HL-60/S4 (cell line): ENCODE measurements around the gene ESM1.
"Not testable (repeated sequence)": the region's sequence is repeated elsewhere in the genome, so short reads cannot be mapped to it uniquely, and the experiment has no call there.

ENCODE experiments used
- in situ Hi-C: fragments of 300-500 bp; cut with MboI; formaldehyde crosslinking; loops from 2 replicates; pipeline ENCODE4 v1.14.3; 2022; ENCODE audit warnings: low sequenced_read_pairs

Gene ESM1

GRCh38 chr5:54985301-54986268, at the start of gene ESM1:
ESM1 (minus strand) TSS chr5:54985593; CDS start chr5:54985517, 76 bp downstream.
- in situ Hi-C loops, result no loop called here

GRCh38 chr5:55033568-55033967, 48.2 kb upstream of the ESM1 start:
- in situ Hi-C loops, result no loop called here

- in situ Hi-C loops, result no loop called here
These were observed 46.1 kb upstream of the ESM1 start for GRCh38 chr5:55031492-55031891.

GRCh38 chr5:55030676-55031369, 45.4 kb upstream of the ESM1 start:
- in situ Hi-C loops, result no loop called here

GRCh38 chr5:55030220-55030619, 44.8 kb upstream of the ESM1 start:
- in situ Hi-C loops, result no loop called here

- in situ Hi-C loops, result no loop called here
These were observed 42.2 kb upstream of the ESM1 start for GRCh38 chr5:55027595-55027994.

GRCh38 chr5:55022450-55022849, 37.1 kb upstream of the ESM1 start:
- in situ Hi-C loops, result no loop called here

- in situ Hi-C loops, result no loop called here
These were observed 36.4 kb upstream of the ESM1 start for GRCh38 chr5:55021821-55022220.

GRCh38 chr5:55021410-55021809, 36.0 kb upstream of the ESM1 start:
- in situ Hi-C loops, result no loop called here

- in situ Hi-C loops, result not testable (repeated sequence)
These were observed 24.8 kb upstream of the ESM1 start for GRCh38 chr5:55010149-55010548.

- in situ Hi-C loops, result no loop called here
These were observed 19.3 kb upstream of the ESM1 start for GRCh38 chr5:55004729-55005128.

- in situ Hi-C loops, result no loop called here
These were observed 18.2 kb upstream of the ESM1 start for GRCh38 chr5:55003432-55004065.

GRCh38 chr5:55002166-55002565, 16.8 kb upstream of the ESM1 start:
- in situ Hi-C loops, result not testable (repeated sequence)

- in situ Hi-C loops, result no loop called here
These were observed 11.7 kb upstream of the ESM1 start for GRCh38 chr5:54997081-54997480.

- in situ Hi-C loops, result no loop called here
These were observed 11.1 kb upstream of the ESM1 start for GRCh38 chr5:54996466-54996865.

GRCh38 chr5:54995168-54995567, 9.8 kb upstream of the ESM1 start:
- in situ Hi-C loops, result no loop called here

- in situ Hi-C loops, result no loop called here
These were observed 9.2 kb upstream of the ESM1 start for GRCh38 chr5:54994628-54995027.

GRCh38 chr5:54993318-54993717, 7.9 kb upstream of the ESM1 start:
- in situ Hi-C loops, result no loop called here

GRCh38 chr5:54991416-54991815, 6.0 kb upstream of the ESM1 start:
- in situ Hi-C loops, result no loop called here

GRCh38 chr5:54990841-54991258, 5.5 kb upstream of the ESM1 start:
- in situ Hi-C loops, result no loop called here

- in situ Hi-C loops, result no loop called here
These were observed 3.4 kb upstream of the ESM1 start for GRCh38 chr5:54988817-54989216.

- in situ Hi-C loops, result no loop called here
These were observed 2.8 kb upstream of the ESM1 start for GRCh38 chr5:54988218-54988617.
